ENCODE measurements around the gene MAP3K7CL.

Gene MAP3K7CL

GRCh38 chr21:29114765-29115500 is 15.5 kb upstream of the MAP3K7CL start:
- no peak overlapping the region for H3K4ac ChIP-seq (ENCODE audit: low read depth, low read length)

GRCh38 chr21:29115899-29116298 is 14.5 kb upstream of the MAP3K7CL start:
- peaks cover 6% of the 10 kb centered on the region for H3K79me1 ChIP-seq (ENCODE audit: low read length)
- H4K12ac ChIP-seq (ENCODE audit: low read depth, low read length), result no peak overlapping the region
- no peak overlapping the region for H3K27ac ChIP-seq (ENCODE audit: low read depth, low read length)
- no peak overlapping the region for H3K18ac ChIP-seq (ENCODE audit: low read length)
- no peak overlapping the region for H3K9ac ChIP-seq (ENCODE audit: low read length)
- WGBS (ENCODE audit: extremely low coverage, insufficient coverage, insufficient read length), result no CpG with 5 or more reads among the region's 8 CpGs
- H2AK5ac ChIP-seq (ENCODE audit: low read length), result no peak overlapping the region
- no peak overlapping the region for H4K8ac ChIP-seq (ENCODE audit: low read depth, low read length)
- no peak overlapping the region for H3K14ac ChIP-seq (ENCODE audit: low read length)
- H2BK12ac ChIP-seq (ENCODE audit: low read length), result no peak overlapping the region
- H3K4me2 ChIP-seq (ENCODE audit: low read length), result no peak overlapping the region
- H3K36me3 ChIP-seq (ENCODE audit: control insufficient read depth in 1 of 2, insufficient read depth in 2 of 2, low read length in 2 of 2), result no peaks in the 10 kb centered on the region
- no peaks in the 10 kb centered on the region for H3K79me2 ChIP-seq (ENCODE audit: control insufficient read depth, insufficient read depth, low read length, poor library complexity)
- H3K4ac ChIP-seq (ENCODE audit: low read depth, low read length), result no peak overlapping the region
- H2BK120ac ChIP-seq (ENCODE audit: insufficient read depth, low read length, poor library complexity), result no peak overlapping the region
- no peaks in the 10 kb centered on the region for H3K9me3 ChIP-seq (ENCODE audit: insufficient read depth, low read depth, low read length)
- peaks cover 5 to 6% of the 10 kb centered on the region in 2 experiments for H3K4me1 ChIP-seq (ENCODE audit: control insufficient read depth in 1 of 2, insufficient read depth in 2 of 2, low read length in 2 of 2)
- H2BK5ac ChIP-seq (ENCODE audit: low read depth, low read length, poor library complexity), result no peak overlapping the region
- no peak overlapping the region for H2AFZ ChIP-seq (ENCODE audit: insufficient read depth, low read length, poor library complexity)
- H3K27me3 ChIP-seq (ENCODE audit: insufficient read depth, low read length), result no peaks in the 10 kb centered on the region
- no peak overlapping the region for H3K4me3 ChIP-seq (ENCODE audit: low read depth, low read length)
- no peak overlapping the region for H4K91ac ChIP-seq (ENCODE audit: low read depth, low read length)
- DNase-seq, result no peak
- H3K23ac ChIP-seq (ENCODE audit: low read length), result no peak overlapping the region

More at GRCh38 chr21:29114765-29115500, 15.5 kb upstream of the MAP3K7CL start:
- Histone ChIP-seq H3K79me2 (ENCODE audit: control insufficient read depth, insufficient read depth, low read length, poor library complexity) (no peaks in the 10 kb centered on the region), H2BK120ac (ENCODE audit: insufficient read depth, low read length, poor library complexity) (no peak overlapping the region), H3K4me3 (ENCODE audit: low read depth, low read length) (no peak overlapping the region), H3K27ac (ENCODE audit: low read depth, low read length) (peak overlapping the region; percentile 20), H3K27me3 (ENCODE audit: insufficient read depth, low read length) (no peaks in the 10 kb centered on the region), H2AFZ (ENCODE audit: insufficient read depth, low read length, poor library complexity) (no peak overlapping the region), H3K36me3 (ENCODE audit: control insufficient read depth in 1 of 2, insufficient read depth in 2 of 2, low read length in 2 of 2) (peaks cover 0 to 2% of the 10 kb centered on the region in 2 experiments), H2BK12ac (ENCODE audit: low read length) (peak overlapping the region; percentile 66), H3K9me3 (ENCODE audit: insufficient read depth, low read depth, low read length) (no peaks in the 10 kb centered on the region), H2AK5ac (ENCODE audit: low read length) (no peak overlapping the region), H2BK5ac (ENCODE audit: low read depth, low read length, poor library complexity) (no peak overlapping the region), H3K4me2 (ENCODE audit: low read length) (no peak overlapping the region), H3K4me1 (ENCODE audit: control insufficient read depth in 1 of 2, insufficient read depth in 2 of 2, low read length in 2 of 2) (peaks cover 5 to 6% of the 10 kb centered on the region in 2 experiments), H3K79me1 (ENCODE audit: low read length) (peaks cover 6% of the 10 kb centered on the region), H4K91ac (ENCODE audit: low read depth, low read length) (peak overlapping the region; percentile 78), H3K9ac (ENCODE audit: low read length) (no peak overlapping the region), H4K8ac (ENCODE audit: low read depth, low read length) (no peak overlapping the region), H4K12ac (ENCODE audit: low read depth, low read length) (no peak overlapping the region), H3K23ac (ENCODE audit: low read length) (no peak overlapping the region), H3K14ac (ENCODE audit: low read length) (no peak overlapping the region), H3K18ac (ENCODE audit: low read length) (no peak overlapping the region)
- DNase-seq, result peak; percentile 65 to 72
- WGBS (ENCODE audit: extremely low coverage, insufficient coverage, insufficient read length), result no CpG with 5 or more reads among the region's 5 CpGs

GRCh38 chr21:29117372-29117955 is 13.0 kb upstream of the MAP3K7CL start:
- Histone ChIP-seq H3K18ac (ENCODE audit: low read length) (no peak overlapping the region), H3K79me2 (ENCODE audit: control insufficient read depth, insufficient read depth, low read length, poor library complexity) (no peaks in the 10 kb centered on the region), H3K23ac (ENCODE audit: low read length) (no peak overlapping the region), H3K14ac (ENCODE audit: low read length) (no peak overlapping the region), H4K12ac (ENCODE audit: low read depth, low read length) (no peak overlapping the region), H3K9ac (ENCODE audit: low read length) (no peak overlapping the region), H4K8ac (ENCODE audit: low read depth, low read length) (no peak overlapping the region), H3K4me3 (ENCODE audit: low read depth, low read length) (no peak overlapping the region), H3K79me1 (ENCODE audit: low read length) (peaks cover 6% of the 10 kb centered on the region), H2BK12ac (ENCODE audit: low read length) (no peak overlapping the region), H2AFZ (ENCODE audit: insufficient read depth, low read length, poor library complexity) (no peak overlapping the region), H3K27me3 (ENCODE audit: insufficient read depth, low read length) (no peaks in the 10 kb centered on the region), H2BK5ac (ENCODE audit: low read depth, low read length, poor library complexity) (no peak overlapping the region), H2BK120ac (ENCODE audit: insufficient read depth, low read length, poor library complexity) (no peak overlapping the region), H4K91ac (ENCODE audit: low read depth, low read length) (no peak overlapping the region), H3K4me1 (ENCODE audit: control insufficient read depth in 1 of 2, insufficient read depth in 2 of 2, low read length in 2 of 2) (peaks cover 5 to 6% of the 10 kb centered on the region in 2 experiments), H3K4me2 (ENCODE audit: low read length) (no peak overlapping the region), H3K4ac (ENCODE audit: low read depth, low read length) (no peak overlapping the region), H2AK5ac (ENCODE audit: low read length) (no peak overlapping the region), H3K36me3 (ENCODE audit: control insufficient read depth in 1 of 2, insufficient read depth in 2 of 2, low read length in 2 of 2) (no peaks in the 10 kb centered on the region), H3K27ac (ENCODE audit: low read depth, low read length) (no peak overlapping the region), H3K9me3 (ENCODE audit: insufficient read depth, low read depth, low read length) (no peaks in the 10 kb centered on the region)
- no peak for DNase-seq
- WGBS (ENCODE audit: extremely low coverage, insufficient coverage, insufficient read length), result no CpG with 5 or more reads among the region's 3 CpGs

- WGBS (ENCODE audit: extremely low coverage, insufficient coverage, insufficient read length), result no CpG with 5 or more reads among the region's 1 CpG
- Histone ChIP-seq H3K79me1 (ENCODE audit: low read length) (no peaks in the 10 kb centered on the region), H3K4me3 (ENCODE audit: low read depth, low read length) (no peak overlapping the region), H2AK5ac (ENCODE audit: low read length) (no peak overlapping the region), H3K14ac (ENCODE audit: low read length) (no peak overlapping the region), H3K9me3 (ENCODE audit: insufficient read depth, low read depth, low read length) (no peaks in the 10 kb centered on the region), H4K12ac (ENCODE audit: low read depth, low read length) (no peak overlapping the region), H3K27me3 (ENCODE audit: insufficient read depth, low read length) (no peaks in the 10 kb centered on the region), H3K9ac (ENCODE audit: low read length) (no peak overlapping the region), H3K79me2 (ENCODE audit: control insufficient read depth, insufficient read depth, low read length, poor library complexity) (no peaks in the 10 kb centered on the region), H4K91ac (ENCODE audit: low read depth, low read length) (no peak overlapping the region), H3K27ac (ENCODE audit: low read depth, low read length) (no peak overlapping the region), H3K36me3 (ENCODE audit: control insufficient read depth in 1 of 2, insufficient read depth in 2 of 2, low read length in 2 of 2) (no peaks in the 10 kb centered on the region), H3K4me1 (ENCODE audit: control insufficient read depth in 1 of 2, insufficient read depth in 2 of 2, low read length in 2 of 2) (no peaks in the 10 kb centered on the region), H2AFZ (ENCODE audit: insufficient read depth, low read length, poor library complexity) (no peak overlapping the region), H2BK120ac (ENCODE audit: insufficient read depth, low read length, poor library complexity) (no peak overlapping the region), H3K23ac (ENCODE audit: low read length) (no peak overlapping the region), H3K4ac (ENCODE audit: low read depth, low read length) (no peak overlapping the region), H3K4me2 (ENCODE audit: low read length) (no peak overlapping the region), H2BK5ac (ENCODE audit: low read depth, low read length, poor library complexity) (no peak overlapping the region), H3K18ac (ENCODE audit: low read length) (no peak overlapping the region), H4K8ac (ENCODE audit: low read depth, low read length) (no peak overlapping the region), H2BK12ac (ENCODE audit: low read length) (no peak overlapping the region)
- no peak for DNase-seq
These were observed 8.7 kb upstream of the MAP3K7CL start for GRCh38 chr21:29121759-29122158.

Data from trophoblast cell (in vitro differentiated cells and primary cell).